T-cell (primary cell): Measurements from ENCODE around the gene RPTOR. TPM values are rescaled to one million over a fixed set of nuclear protein-coding genes. Genes with fewer than 3 reads are reported as not detected.

ENCODE experiments used
- ATAC-seq, 4 experiments: fragments of 200-7000 bp in 3 of 4; fragments of 150-1000 bp in 1 of 4; cut with Tn5 transposase; replicated peaks in 1 of 4; 1 replicate in 3 of 4; 2 replicates in 1 of 4; pipeline ENCODE4 v1.10.0; 2021; ENCODE audit warnings: moderate library complexity in 3 of 4, mild to moderate bottlenecking in 2 of 4, moderate number of reproducible peaks in 1 of 4
- CTCF ChIA-PET, 2 donors: fragments of 300-600 bp; sonication (Branson Sonifier 250); formaldehyde crosslinking; loops; one replicate each; lab custom pipeline; 2022; ENCODE audit warnings: antibody characterized with exemption in 2 of 2; lab: Charles Lee
- POLR2A ChIA-PET, 2 donors: fragments of 300-600 bp; sonication (Branson Sonifier 250); formaldehyde crosslinking; loops; one replicate each; lab custom pipeline; 2022; ENCODE audit warnings: antibody characterized with exemption in 2 of 2; lab: Charles Lee
- DNase-seq, 35 experiments: peaks; one replicate each; pipeline versions ENCODE4 v3.0.0 to v3.0.0-alpha.2; 2013 to 2023
- H3K27ac ChIP-seq: one replicate; pipeline ENCODE4 v1.5.1; 2013; ENCODE audit warnings: low read length
- H3K27me3 ChIP-seq, 2 experiments: replicated peaks in 1 of 2; 1 replicate in 1 of 2; 2 replicates in 1 of 2; pipeline versions ENCODE4 v1.6.1 to v1.7.0; 2013; ENCODE audit warnings: low read length in 1 of 2, mixed read lengths in 1 of 2; ENCODE audit not compliant: control insufficient read depth in 2 of 2, insufficient read depth in 2 of 2; ENCODE audit errors: extremely low read depth in 1 of 2
- H3K36me3 ChIP-seq, 2 donors: 1 replicate in 1 of 2; 2 replicates in 1 of 2; pipeline versions ENCODE4 v1.6.1 to v1.7.0; 2013; ENCODE audit warnings: low read length in 1 of 2; ENCODE audit not compliant: control insufficient read depth in 2 of 2, insufficient read depth in 1 of 2; ENCODE audit errors: extremely low read depth in 1 of 2
- H3K4me1 ChIP-seq, 2 experiments: 1 replicate in 1 of 2; 2 replicates in 1 of 2; pipeline versions ENCODE4 v1.6.1 to v1.7.0; 2013; ENCODE audit warnings: low read length in 2 of 2, mixed read lengths in 1 of 2; ENCODE audit not compliant: insufficient read depth in 2 of 2, control insufficient read depth in 1 of 2; ENCODE audit errors: extremely low read depth in 1 of 2
- H3K4me3 ChIP-seq, 2 donors: 1 replicate in 1 of 2; 2 replicates in 1 of 2; pipeline versions ENCODE4 v1.5.1 to v1.7.0; 2013; ENCODE audit warnings: mild to moderate bottlenecking in 2 of 2, low read length in 1 of 2, moderate library complexity in 1 of 2; ENCODE audit not compliant: control insufficient read depth in 1 of 2; ENCODE audit errors: extremely low read depth in 1 of 2
- H3K9me3 ChIP-seq: 2 replicates; pipeline ENCODE4 v1.7.0; 2013
- H3K27ac Mint-ChIP-seq, 2 donors: one replicate each; pipeline ENCODE4 v1.8.0; 2020 to 2021; ENCODE audit warnings: mild to moderate bottlenecking in 2 of 2, mixed read lengths in 2 of 2
- H3K27me3 Mint-ChIP-seq, 2 donors: one replicate each; pipeline ENCODE4 v1.8.0; 2021 to 2022; ENCODE audit warnings: mixed read lengths in 2 of 2
- H3K36me3 Mint-ChIP-seq: one replicate; pipeline ENCODE4 v1.8.0; 2021; ENCODE audit warnings: mixed read lengths
- H3K4me1 Mint-ChIP-seq, 3 donors: one replicate each; pipeline ENCODE4 v1.8.0; 2020 to 2022; ENCODE audit warnings: mixed read lengths in 3 of 3, mild to moderate bottlenecking in 1 of 3
- H3K4me3 Mint-ChIP-seq, 3 donors: one replicate each; pipeline ENCODE4 v1.8.0; 2020 to 2022; ENCODE audit warnings: mild to moderate bottlenecking in 3 of 3, mixed read lengths in 3 of 3, moderate library complexity in 3 of 3
- H3K9me3 Mint-ChIP-seq, 3 donors: one replicate each; pipeline ENCODE4 v1.8.0; 2020 to 2022; ENCODE audit warnings: mixed read lengths in 3 of 3
- WGBS: methylation state at CpG from one replicate; pipeline ENCODE4 v1.1.5; 2013; ENCODE audit warnings: missing lambda C conversion rate; ENCODE audit not compliant: insufficient coverage; 5-methylcytosine and 5-hydroxymethylcytosine counted together
- total RNA-seq, 35 experiments: library from RNA in 6 of 35; stranded (reverse) in 6 of 35; fragments of 120-200 nt in 1 of 35; gene quantifications; one replicate each; pipeline versions ENCODE4 v1.2.1 to v1.2.4 and lab custom pipeline; 2013 to 2026

The RPTOR gene
- total RNA-seq, 5 donors from 2014 or later (not counting 1 experiment from before 2014, with no cell fraction given), result 59.4 to 76.8 (median 71.4) TPM

DNA sequence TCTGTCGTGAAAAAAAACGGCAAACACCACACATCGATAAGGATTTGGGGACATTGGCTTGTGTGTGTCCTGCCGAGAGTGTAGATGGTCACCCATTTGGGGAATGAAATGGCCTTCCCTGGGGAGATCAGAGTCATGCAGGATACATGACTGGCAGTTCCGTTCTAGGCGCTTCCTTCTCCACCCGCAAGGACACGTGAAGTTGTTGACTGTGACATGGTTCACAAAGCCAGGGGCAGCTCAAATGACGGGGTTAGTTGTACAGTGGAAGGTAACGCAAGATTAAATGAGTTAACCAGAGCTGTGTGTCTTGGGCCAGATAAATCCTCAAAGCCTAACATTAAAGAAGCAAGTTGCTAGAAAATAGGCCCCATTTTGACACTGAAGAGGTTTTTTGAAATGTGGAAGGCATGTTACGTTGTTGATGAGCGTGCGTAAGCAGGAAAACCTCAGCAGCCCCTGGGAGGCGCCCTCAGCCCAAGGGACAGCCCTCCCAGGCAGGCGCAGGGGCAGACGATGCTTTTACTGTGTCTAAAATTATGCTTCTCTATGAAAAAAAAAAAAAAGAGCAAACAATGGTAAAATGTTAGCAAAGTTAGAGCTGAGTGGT lies 411.1 kb downstream of the RPTOR start:
- H3K27me3 Mint-ChIP-seq, result no peaks in the 10 kb centered on the region
- ATAC-seq, result no peak
- no peak for DNase-seq
- no peaks in the 10 kb centered on the region for H3K9me3 ChIP-seq
- POLR2A ChIA-PET, result interaction anchor here in 1 of 2 donors (0.7 kb wide), 1 partner anchor 792 kb away, joined by 5 read pairs; no protein-coding TSS in a partner anchor
- H3K4me1 ChIP-seq, result peaks cover 0 to 7% of the 10 kb centered on the region in 2 experiments
- CTCF ChIA-PET, result no interaction called here
- WGBS, result 89% methylated on average over 10 of the region's 16 CpGs
- H3K4me1 Mint-ChIP-seq, result peaks cover 0 to 2% (median 0%) of the 10 kb centered on the region in 3 donors
- no peak overlapping the region for H3K4me3 Mint-ChIP-seq
- H3K36me3 Mint-ChIP-seq, result peaks cover 10% of the 10 kb centered on the region
- no peak overlapping the region for H3K4me3 ChIP-seq
- no peaks in the 10 kb centered on the region for H3K27me3 ChIP-seq
- H3K27ac ChIP-seq, result no peak overlapping the region
- H3K27ac Mint-ChIP-seq, result no peak overlapping the region
- H3K36me3 ChIP-seq, result peaks cover 21 to 29% of the 10 kb centered on the region in 2 donors
- H3K9me3 Mint-ChIP-seq, result no peaks in the 10 kb centered on the region

DNA sequence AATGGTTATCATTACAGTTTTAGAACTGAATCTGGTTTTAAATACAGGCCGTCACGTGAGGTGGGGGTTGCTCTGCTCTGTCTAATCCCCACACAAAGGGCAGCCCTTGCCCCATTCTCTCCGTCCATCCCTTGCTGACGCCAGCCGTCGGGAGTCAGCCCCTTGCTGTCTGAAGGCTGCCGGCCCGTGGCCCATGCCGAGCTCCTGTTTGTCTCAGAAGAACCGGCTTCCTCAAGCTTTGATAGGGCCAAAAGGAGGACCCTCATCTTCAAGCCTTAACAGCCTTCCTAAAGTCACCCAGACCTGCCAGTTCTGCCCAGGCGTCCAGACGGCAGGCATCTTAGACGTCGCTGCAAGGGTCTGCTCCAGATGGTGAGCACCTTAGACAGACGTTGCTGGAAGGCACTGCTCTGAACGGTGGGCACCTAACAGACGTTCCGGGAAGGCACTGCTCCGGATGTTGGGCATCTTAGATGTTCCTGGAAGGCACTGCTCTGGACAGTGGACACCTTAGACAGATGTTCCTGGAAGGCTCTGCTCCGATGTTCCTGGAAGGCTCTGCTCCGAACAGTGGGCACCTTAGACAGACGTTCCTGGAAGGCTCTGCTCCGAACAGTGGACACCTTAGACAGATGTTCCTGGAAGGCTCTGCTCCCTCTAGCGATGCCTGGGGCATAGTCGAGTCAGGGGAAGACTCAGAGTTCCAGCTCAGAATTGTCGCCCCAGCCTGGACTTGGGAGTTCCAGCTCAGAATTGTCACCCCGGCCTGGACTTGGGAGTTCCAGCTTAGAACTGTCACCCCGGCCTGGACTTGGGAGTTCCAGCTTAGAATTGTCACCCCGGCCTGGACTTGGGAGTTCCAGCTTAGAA lies 411.9 kb downstream of the RPTOR start:
- H3K27ac Mint-ChIP-seq, result no peak overlapping the region
- ChIA-PET CTCF (no interaction called here), POLR2A (interaction anchor here in 1 of 2 donors (0.7 kb wide), 1 partner anchor 793 kb away, joined by 5 read pairs; no protein-coding TSS in a partner anchor)
- Histone ChIP-seq H3K4me1 (peaks cover 0 to 3% of the 10 kb centered on the region in 2 experiments), H3K36me3 (peaks cover 19 to 21% of the 10 kb centered on the region in 2 donors), H3K9me3 (no peaks in the 10 kb centered on the region), H3K27me3 (no peaks in the 10 kb centered on the region), H3K27ac (no peak overlapping the region), H3K4me3 (no peak overlapping the region)
- 89% methylated on average over 21 of the region's 29 CpGs for WGBS
- no peak overlapping the region for H3K4me3 Mint-ChIP-seq
- H3K27me3 Mint-ChIP-seq, result no peaks in the 10 kb centered on the region
- H3K4me1 Mint-ChIP-seq, result peaks cover 0 to 2% (median 0%) of the 10 kb centered on the region in 3 donors
- peaks cover 10% of the 10 kb centered on the region for H3K36me3 Mint-ChIP-seq
- ATAC-seq, result no peak
- no peak for DNase-seq
- no peaks in the 10 kb centered on the region for H3K9me3 Mint-ChIP-seq

DNA sequence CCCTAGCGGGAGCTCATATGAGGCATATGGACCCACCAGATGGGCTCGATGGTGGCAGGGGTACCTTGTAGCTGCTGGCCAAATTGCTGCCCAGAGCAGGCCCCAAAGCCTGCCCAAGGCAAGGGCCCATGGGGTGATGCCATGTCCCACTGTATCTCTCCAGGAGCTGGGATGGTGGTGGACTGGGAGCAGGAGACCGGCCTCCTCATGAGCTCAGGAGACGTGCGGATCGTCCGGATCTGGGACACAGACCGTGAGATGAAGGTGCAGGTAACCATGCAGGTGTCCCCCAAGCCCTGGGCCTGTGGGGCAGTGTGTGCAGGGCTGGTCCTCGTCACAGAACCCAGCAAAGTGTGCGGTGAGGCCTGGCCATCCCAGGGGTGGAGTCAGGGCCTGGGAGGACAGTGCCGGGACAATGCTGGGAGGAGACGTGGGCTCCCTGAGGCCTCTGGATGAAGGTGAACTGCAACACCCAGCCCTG lies 412.9 kb downstream of the RPTOR start:
- H3K4me3 ChIP-seq, result no peak overlapping the region
- DNase-seq (no peak), ATAC-seq (no peak)
- 97% methylated on average over 10 of the region's 12 CpGs for WGBS
- peaks cover 10% of the 10 kb centered on the region for H3K36me3 Mint-ChIP-seq
- CTCF ChIA-PET, result no interaction called here
- H3K4me3 Mint-ChIP-seq, result no peak overlapping the region
- no peaks in the 10 kb centered on the region for H3K9me3 Mint-ChIP-seq
- no peak overlapping the region for H3K27ac ChIP-seq
- H3K9me3 ChIP-seq, result no peaks in the 10 kb centered on the region
- H3K36me3 ChIP-seq, result peaks cover 15 to 19% of the 10 kb centered on the region in 2 donors
- no peaks in the 10 kb centered on the region for H3K27me3 ChIP-seq
- no peak overlapping the region for H3K27ac Mint-ChIP-seq
- H3K4me1 ChIP-seq, result no peaks in the 10 kb centered on the region
- POLR2A ChIA-PET, result no interaction called here
- peaks cover 0 to 2% (median 0%) of the 10 kb centered on the region in 3 donors for H3K4me1 Mint-ChIP-seq
- no peaks in the 10 kb centered on the region for H3K27me3 Mint-ChIP-seq

DNA sequence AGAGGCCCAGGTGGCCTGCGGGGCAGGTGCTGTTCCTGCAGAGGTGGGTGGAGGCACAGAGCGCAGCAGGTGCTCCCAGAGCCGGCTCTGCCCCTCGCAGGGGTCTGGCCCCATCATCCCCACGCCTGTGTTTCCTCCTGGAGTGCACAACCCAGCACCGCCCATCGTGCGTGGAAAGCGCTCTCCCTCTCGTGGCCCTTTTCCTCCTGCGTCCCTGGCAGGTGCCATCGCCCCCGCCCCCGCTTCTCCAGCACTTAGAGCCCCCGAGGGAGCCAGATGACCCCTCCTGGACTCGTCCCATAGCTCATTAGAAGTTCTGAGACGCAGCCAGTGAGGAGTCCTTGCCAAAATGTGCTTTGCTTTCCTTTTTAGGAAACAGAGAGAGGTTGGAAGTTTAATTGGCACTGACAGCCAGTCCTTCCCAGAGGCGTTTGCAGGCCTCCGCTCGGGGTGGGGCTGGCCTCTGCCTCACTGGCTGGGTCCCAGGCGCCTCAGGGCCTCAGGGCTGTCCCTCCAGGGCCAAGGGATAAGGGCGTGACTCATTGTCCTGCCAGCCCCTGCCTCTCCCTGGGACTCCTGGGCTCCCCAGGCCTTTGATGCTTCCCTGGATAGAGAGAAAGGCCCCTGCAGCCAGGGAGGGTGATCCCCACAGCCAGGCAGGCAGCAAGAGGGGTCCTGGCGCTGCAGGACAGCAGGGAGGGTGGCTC lies 414.8 kb downstream of the RPTOR start:
- no peaks in the 10 kb centered on the region for H3K27me3 ChIP-seq
- H3K27ac ChIP-seq, result no peak overlapping the region
- Mint-ChIP-seq H3K27ac (no peak overlapping the region), H3K4me3 (no peak overlapping the region), H3K9me3 (no peaks in the 10 kb centered on the region), H3K27me3 (no peaks in the 10 kb centered on the region), H3K36me3 (peaks cover 13% of the 10 kb centered on the region), H3K4me1 (peaks cover 0 to 2% (median 0%) of the 10 kb centered on the region in 3 donors)
- POLR2A ChIA-PET, result no interaction called here
- DNase-seq (no peak), ATAC-seq (no peak)
- H3K36me3 ChIP-seq, result peaks cover 12 to 22% of the 10 kb centered on the region in 2 donors
- CTCF ChIA-PET, result no interaction called here
- H3K4me3 ChIP-seq, result no peak overlapping the region
- WGBS, result 96% methylated on average over 22 of the region's 23 CpGs
- no peaks in the 10 kb centered on the region for H3K4me1 ChIP-seq
- H3K9me3 ChIP-seq, result no peaks in the 10 kb centered on the region

DNA sequence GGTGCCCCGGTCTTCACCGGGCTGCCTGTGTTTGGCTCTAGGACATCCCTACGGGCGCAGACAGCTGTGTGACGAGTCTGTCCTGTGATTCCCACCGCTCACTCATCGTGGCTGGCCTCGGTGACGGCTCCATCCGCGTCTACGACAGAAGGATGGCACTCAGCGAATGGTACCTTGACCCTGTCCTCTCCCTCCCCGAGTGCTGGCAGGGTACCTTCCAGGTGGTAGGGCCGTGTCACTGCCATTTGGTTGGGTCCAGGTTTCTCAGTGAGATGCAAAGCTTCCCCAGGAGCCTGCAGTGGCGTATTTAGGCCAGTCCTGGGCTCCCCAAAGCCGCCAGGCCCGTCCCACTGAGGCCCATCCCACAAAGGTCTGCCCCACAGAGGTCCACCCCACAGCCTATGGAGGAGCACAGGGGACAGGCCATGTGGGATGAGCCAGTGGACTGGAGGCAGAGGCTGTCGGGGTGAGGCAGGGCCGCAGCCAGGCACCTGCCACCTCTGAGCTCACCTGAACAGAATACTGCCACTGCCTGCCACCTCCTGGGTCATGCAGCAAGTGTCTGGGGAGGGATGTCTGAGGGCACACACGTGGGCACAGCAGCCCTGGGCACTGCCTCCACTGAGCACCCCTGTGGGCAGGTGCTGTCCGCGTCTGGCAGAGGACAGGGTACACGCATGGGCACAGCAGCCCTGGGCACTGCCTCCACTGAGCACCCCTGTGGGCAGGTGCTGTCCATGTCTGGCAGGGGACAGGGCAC lies 415.6 kb downstream of the RPTOR start:
- POLR2A ChIA-PET, result no interaction called here
- Mint-ChIP-seq H3K36me3 (peaks cover 8% of the 10 kb centered on the region), H3K4me1 (peaks cover 0 to under 1% (median 0%) of the 10 kb centered on the region in 3 donors), H3K27ac (no peak overlapping the region), H3K9me3 (no peaks in the 10 kb centered on the region), H3K4me3 (no peak overlapping the region), H3K27me3 (no peaks in the 10 kb centered on the region)
- Histone ChIP-seq H3K27ac (no peak overlapping the region), H3K4me1 (no peaks in the 10 kb centered on the region), H3K27me3 (no peaks in the 10 kb centered on the region), H3K4me3 (no peak overlapping the region), H3K9me3 (no peaks in the 10 kb centered on the region), H3K36me3 (peaks cover 12 to 25% of the 10 kb centered on the region in 2 donors)
- ATAC-seq (no peak), DNase-seq (no peak)
- 94% methylated on average over 21 of the region's 24 CpGs for WGBS
- CTCF ChIA-PET, result no interaction called here
